ENCODE measurements around the gene MACROD2.

DNA sequence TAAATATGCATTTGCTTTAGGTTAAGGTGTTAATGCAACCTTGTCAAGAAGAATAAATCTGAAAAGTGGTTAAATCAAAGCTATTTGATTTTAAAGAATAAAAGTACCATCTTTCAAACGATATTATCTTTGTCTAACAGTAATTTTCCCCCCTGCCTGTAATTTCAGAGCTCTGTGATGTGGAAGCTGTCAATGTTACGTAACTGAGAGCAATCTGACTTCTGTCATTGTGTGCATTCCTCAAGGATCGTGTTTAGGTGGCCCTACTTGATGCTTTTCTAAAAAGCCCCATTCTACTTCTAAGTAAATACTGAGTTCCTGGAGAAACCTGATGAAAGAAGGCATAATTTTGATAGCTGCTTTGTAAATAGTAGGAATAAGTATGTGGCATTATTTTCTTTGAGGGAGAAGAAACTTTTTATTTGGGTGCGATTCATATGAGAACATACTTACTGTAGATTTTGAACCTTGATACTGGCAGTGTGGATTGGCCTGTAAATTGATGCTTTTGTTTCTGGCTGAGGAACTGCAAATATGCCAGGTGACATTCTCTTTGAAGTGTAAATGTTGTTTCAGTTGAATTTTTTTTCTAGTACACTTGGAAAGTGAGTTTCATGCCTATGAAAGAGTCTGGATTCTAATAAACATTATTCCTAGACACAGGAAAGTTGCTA is 871.7 kb downstream of the MACROD2 start:
- TF ChIP-seq CHD4 (IDR thresholded peaks at IDR 0.05; ENCODE audit: borderline replicate concordance) = no peak
- peak in 1 of 2 experiments; percentile 37; a peak in 1 of 5 replicates for TF ChIP-seq EP300 (IDR thresholded peaks at IDR 0.05)
- no peak for TF ChIP-seq POLR2A (IDR thresholded peaks at IDR 0.05; ENCODE audit: low read length)
- no peak for TF ChIP-seq HDAC2 (IDR thresholded peaks at IDR 0.05)
- TF ChIP-seq KDM1A (IDR thresholded peaks at IDR 0.05; ENCODE audit: low read depth) = no peak
- no peak for TF ChIP-seq MYC (IDR thresholded peaks at IDR 0.05; ENCODE audit: borderline replicate concordance, low read length)
- TF ChIP-seq, protein P1, sequence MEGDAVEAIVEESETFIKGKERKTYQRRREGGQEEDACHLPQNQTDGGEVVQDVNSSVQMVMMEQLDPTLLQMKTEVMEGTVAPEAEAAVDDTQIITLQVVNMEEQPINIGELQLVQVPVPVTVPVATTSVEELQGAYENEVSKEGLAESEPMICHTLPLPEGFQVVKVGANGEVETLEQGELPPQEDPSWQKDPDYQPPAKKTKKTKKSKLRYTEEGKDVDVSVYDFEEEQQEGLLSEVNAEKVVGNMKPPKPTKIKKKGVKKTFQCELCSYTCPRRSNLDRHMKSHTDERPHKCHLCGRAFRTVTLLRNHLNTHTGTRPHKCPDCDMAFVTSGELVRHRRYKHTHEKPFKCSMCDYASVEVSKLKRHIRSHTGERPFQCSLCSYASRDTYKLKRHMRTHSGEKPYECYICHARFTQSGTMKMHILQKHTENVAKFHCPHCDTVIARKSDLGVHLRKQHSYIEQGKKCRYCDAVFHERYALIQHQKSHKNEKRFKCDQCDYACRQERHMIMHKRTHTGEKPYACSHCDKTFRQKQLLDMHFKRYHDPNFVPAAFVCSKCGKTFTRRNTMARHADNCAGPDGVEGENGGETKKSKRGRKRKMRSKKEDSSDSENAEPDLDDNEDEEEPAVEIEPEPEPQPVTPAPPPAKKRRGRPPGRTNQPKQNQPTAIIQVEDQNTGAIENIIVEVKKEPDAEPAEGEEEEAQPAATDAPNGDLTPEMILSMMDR (IDR thresholded peaks at IDR 0.05) = no peak
- no peak for TF ChIP-seq SREBF2 (IDR thresholded peaks at IDR 0.05)
- no peak for TF ChIP-seq HOXB5 (CRISPR knock-in tag; IDR thresholded peaks at IDR 0.05)
- TF ChIP-seq ZFP36 (IDR thresholded peaks at IDR 0.05; ENCODE audit: borderline replicate concordance, partially characterized antibody) = no peak
- no peak for TF ChIP-seq EHMT2 (IDR thresholded peaks at IDR 0.05; ENCODE audit: low read depth)
- TF ChIP-seq BHLHE40 (IDR thresholded peaks at IDR 0.05; ENCODE audit: low read depth, low read length) = no peak
- no peak for TF ChIP-seq JUNB (IDR thresholded peaks at IDR 0.05)

Measured in A549 (cell line).